HG03565 (cell line): ENCODE data around the gene ITPR3.
"Not testable (repeated sequence)": the region's sequence is repeated elsewhere in the genome, so short reads cannot be mapped to it uniquely, and the experiment has no call there.

Experiments used
- ATAC-seq: cut with Tn5 transposase; IDR thresholded peaks from one replicate; pipeline ENCODE4 v1.9.1; 2021; ENCODE audit warnings: mild to moderate bottlenecking, moderate library complexity; ENCODE audit not compliant: unreplicated experiment

ITPR3 gene

GRCh38 chr6:33590531-33591198 lies 30.5 kb upstream of the ITPR3 start:
- ATAC-seq = no peak

- ATAC-seq = no peak
Observed at GRCh38 chr6:33591424-33592032, 29.6 kb upstream of the ITPR3 start.

- ATAC-seq = no peak
Observed at GRCh38 chr6:33592280-33592594, 28.9 kb upstream of the ITPR3 start.

GRCh38 chr6:33592595-33593413 lies 28.3 kb upstream of the ITPR3 start:
- peak; percentile 42 for ATAC-seq

GRCh38 chr6:33593414-33593727 lies 27.8 kb upstream of the ITPR3 start:
- no peak for ATAC-seq

GRCh38 chr6:33595001-33595846 lies 25.9 kb upstream of the ITPR3 start:
- no peak for ATAC-seq

GRCh38 chr6:33596894-33597293 lies 24.2 kb upstream of the ITPR3 start:
- not testable (repeated sequence) for ATAC-seq

- no peak for ATAC-seq
Observed at GRCh38 chr6:33597551-33598322, 23.4 kb upstream of the ITPR3 start.

- ATAC-seq = no peak
Observed at GRCh38 chr6:33599413-33599938, 21.6 kb upstream of the ITPR3 start.

GRCh38 chr6:33600761-33601160 lies 20.4 kb upstream of the ITPR3 start:
- no peak for ATAC-seq

GRCh38 chr6:33602180-33602579 lies 18.9 kb upstream of the ITPR3 start:
- ATAC-seq = no peak

GRCh38 chr6:33604941-33605854 lies 15.9 kb upstream of the ITPR3 start:
- ATAC-seq = no peak

- no peak for ATAC-seq
Observed at GRCh38 chr6:33606642-33607041, 14.5 kb upstream of the ITPR3 start.

- ATAC-seq = no peak
Observed at GRCh38 chr6:33607126-33607783, 13.9 kb upstream of the ITPR3 start.

GRCh38 chr6:33607784-33608161 lies 13.3 kb upstream of the ITPR3 start:
- no peak for ATAC-seq

- ATAC-seq = no peak
Observed at GRCh38 chr6:33609019-33609418, 12.1 kb upstream of the ITPR3 start.

GRCh38 chr6:33609528-33609927 lies 11.6 kb upstream of the ITPR3 start:
- ATAC-seq = no peak

GRCh38 chr6:33610067-33610466 lies 11.1 kb upstream of the ITPR3 start:
- no peak for ATAC-seq
